Gastroesophageal sphincter (tissue), 4 donors: ENCODE results near the gene GATAD1. TPM values are rescaled to one million over a fixed set of nuclear protein-coding genes. Genes with fewer than 3 reads are reported as not detected.
"Not testable (repeated sequence)": the region's sequence is repeated elsewhere in the genome, so short reads cannot be mapped to it uniquely, and the experiment has no call there.

Source experiments
- ATAC-seq: fragments of 150-250 bp; one replicate; pipeline ENCODE4 v1.9.1; 2016; ENCODE audit warnings: mild to moderate bottlenecking, moderate library complexity
- H3K27ac ChIP-seq, 4 donors: fragments of 200-600 bp; sonication (generic) in 3 of 4; 1 replicate in 3 of 4; 2 replicates in 1 of 4; pipeline ENCODE4 v1.5.1; 2016 to 2019
- H3K27me3 ChIP-seq: fragments of 200-600 bp; sonication (generic); one replicate; pipeline ENCODE4 v1.5.1; 2019
- H3K36me3 ChIP-seq, 2 donors: fragments of 200-600 bp; sonication (generic); one replicate each; pipeline ENCODE4 v1.5.1; 2019; ENCODE audit warnings: control low read depth in 1 of 2
- H3K4me1 ChIP-seq, 3 donors: fragments of 200-600 bp; sonication (generic); 1 replicate in 2 of 3; 2 replicates in 1 of 3; pipeline ENCODE4 v1.5.1; 2016 to 2019; ENCODE audit warnings: control low read depth in 2 of 3
- H3K4me3 ChIP-seq, 2 donors: fragments of 200-600 bp; sonication (generic); one replicate each; pipeline ENCODE4 v1.5.1; 2019; ENCODE audit warnings: mild to moderate bottlenecking in 1 of 2, moderate library complexity in 1 of 2
- H3K9me3 ChIP-seq, 3 donors: fragments of 200-600 bp; sonication (generic); one replicate each; pipeline ENCODE4 v1.5.1; 2017 to 2019; ENCODE audit warnings: control low read depth in 2 of 3
- CTCF ChIP-seq, 4 experiments: fragments of 200-600 bp in 2 of 4; fragments of 450-650 bp in 2 of 4; sonication (generic) in 1 of 4; IDR thresholded peaks; one replicate each; pipeline ENCODE4 v1.5.1; 2017 to 2019; ENCODE audit warnings: antibody characterized with exemption in 4 of 4, mild to moderate bottlenecking in 2 of 4, moderate library complexity in 2 of 4
- EP300 ChIP-seq: sonication (generic); formaldehyde crosslinking; IDR thresholded peaks from one replicate; pipeline ENCODE4 v1.6.1; 2017; ENCODE audit warnings: antibody characterized with exemption, mild to moderate bottlenecking
- POLR2A ChIP-seq, 2 donors: fragments of 450-650 bp; IDR thresholded peaks; one replicate each; pipeline ENCODE4 v1.6.1; 2017; ENCODE audit warnings: antibody characterized with exemption in 2 of 2, mild to moderate bottlenecking in 2 of 2, moderate library complexity in 1 of 2
- POLR2AphosphoS5 ChIP-seq: sonication (generic); formaldehyde crosslinking; IDR thresholded peaks from one replicate; pipeline ENCODE4 v1.6.1; 2017; ENCODE audit warnings: antibody characterized with exemption
- WGBS, 2 donors: methylation state at CpG; one replicate each; pipeline ENCODE4 v1.1.5; 2018; ENCODE audit warnings: low coverage in 1 of 2; 5-methylcytosine and 5-hydroxymethylcytosine counted together
- total RNA-seq, 4 donors: library from RNA; depleted of rRNA; stranded (reverse); fragments of >200 nt; gene quantifications; one replicate each; pipeline ENCODE4 v1.1.0, GENCODE V29; 2016

Gene GATAD1
- total RNA-seq, 4 donors from 2014 or later, result 25.5 to 57.7 (median 32.2) TPM

- no peaks in the 10 kb centered on the region for H3K9me3 ChIP-seq
- no peak overlapping the region for H3K27ac ChIP-seq
- 88 to 95% methylated on average over 4 to 6 of the region's 6 CpGs for WGBS, 2 donors
- H3K27me3 ChIP-seq, result no peaks in the 10 kb centered on the region
- no peak for ATAC-seq
- H3K36me3 ChIP-seq, result peaks cover 0 to 23% of the 10 kb centered on the region in 2 donors
- TF ChIP-seq EP300 (no peak), POLR2AphosphoS5 (no peak), POLR2A (IDR thresholded peaks at IDR 0.05) (no peak), CTCF (IDR thresholded peaks at IDR 0.05) (no peak)
- H3K4me1 ChIP-seq, result no peaks in the 10 kb centered on the region
- no peak overlapping the region for H3K4me3 ChIP-seq
These were observed 43.6 kb upstream of the GATAD1 start for GRCh38 chr7:92403760-92404074.

- WGBS, 2 donors, result 79 to 84% methylated on average over 3 to 6 of the region's 6 CpGs
These were observed 43.1 kb upstream of the GATAD1 start for GRCh38 chr7:92404170-92404614.

GRCh38 chr7:92409357-92409756, 37.9 kb upstream of the GATAD1 start:
- peaks cover 7% of the 10 kb centered on the region for H3K27me3 ChIP-seq
- no peaks in the 10 kb centered on the region for H3K4me1 ChIP-seq
- ATAC-seq, result no peak
- H3K36me3 ChIP-seq, result no peaks in the 10 kb centered on the region
- no peak overlapping the region for H3K27ac ChIP-seq
- no peak overlapping the region for H3K4me3 ChIP-seq
- no peaks in the 10 kb centered on the region for H3K9me3 ChIP-seq
- TF ChIP-seq EP300, result no peak
- TF ChIP-seq POLR2AphosphoS5, result no peak
- no peak for TF ChIP-seq CTCF (IDR thresholded peaks at IDR 0.05)
- TF ChIP-seq POLR2A (IDR thresholded peaks at IDR 0.05), result no peak
- 100% methylated on average over 1 of the region's 1 CpG for WGBS, 2 donors

More at GRCh38 chr7:92404170-92404614, 43.1 kb upstream of the GATAD1 start:
- no peak for ATAC-seq
- Histone ChIP-seq H3K4me1 (no peaks in the 10 kb centered on the region), H3K36me3 (peaks cover 0 to 18% of the 10 kb centered on the region in 2 donors), H3K27ac (no peak overlapping the region), H3K4me3 (no peak overlapping the region), H3K27me3 (no peaks in the 10 kb centered on the region), H3K9me3 (no peaks in the 10 kb centered on the region)
- no peak for TF ChIP-seq EP300
- TF ChIP-seq POLR2AphosphoS5, result no peak
- no peak for TF ChIP-seq POLR2A (IDR thresholded peaks at IDR 0.05)
- TF ChIP-seq CTCF (IDR thresholded peaks at IDR 0.05), result no peak

GRCh38 chr7:92410162-92410561, 37.1 kb upstream of the GATAD1 start:
- not testable (repeated sequence) for H3K27ac ChIP-seq, H3K27me3 ChIP-seq, H3K36me3 ChIP-seq, H3K4me1 ChIP-seq, H3K9me3 ChIP-seq, H3K4me3 ChIP-seq, ATAC-seq
- 94 to 97% methylated on average over 5 of the region's 6 CpGs for WGBS, 2 donors

GRCh38 chr7:92412745-92413144, 34.5 kb upstream of the GATAD1 start:
- Histone ChIP-seq H3K9me3 (no peaks in the 10 kb centered on the region), H3K4me1 (no peaks in the 10 kb centered on the region), H3K27ac (no peak overlapping the region), H3K27me3 (peaks cover 7% of the 10 kb centered on the region), H3K4me3 (no peak overlapping the region), H3K36me3 (no peaks in the 10 kb centered on the region)
- no peak for TF ChIP-seq POLR2AphosphoS5
- no peak for TF ChIP-seq CTCF (IDR thresholded peaks at IDR 0.05)
- TF ChIP-seq POLR2A (IDR thresholded peaks at IDR 0.05), result no peak
- no peak for TF ChIP-seq EP300
- 71 to 75% methylated on average over 9 to 10 of the region's 11 CpGs for WGBS, 2 donors
- ATAC-seq, result no peak
